HG03064 (cell line): Measurements from ENCODE around the gene DOK1.

ENCODE experiments used
- ATAC-seq: cut with Tn5 transposase; IDR thresholded peaks from one replicate; pipeline ENCODE4 v1.9.1; 2021; ENCODE audit warnings: low read depth; ENCODE audit not compliant: unreplicated experiment

DOK1 gene

GRCh38 chr2:74524955-74525716 is 29.4 kb upstream of the DOK1 start:
- no peak for ATAC-seq

GRCh38 chr2:74525717-74526648 is 28.5 kb upstream of the DOK1 start, which contains the start of gene DQX1:
TSS of gene DQX1 (minus strand) at chr2:74526231. CDS start at chr2:74525729, 502 bp downstream.
- no peak for ATAC-seq

- no peak for ATAC-seq
Measured at GRCh38 chr2:74526649-74527230, 27.8 kb upstream of the DOK1 start.

- no peak for ATAC-seq
Measured at GRCh38 chr2:74527741-74528140, 26.8 kb upstream of the DOK1 start.

- peak; percentile 7 for ATAC-seq
Measured at GRCh38 chr2:74528600-74529356, 25.7 kb upstream of the DOK1 start.

- ATAC-seq, result peak; percentile 76
Measured at GRCh38 chr2:74529357-74530238, 24.9 kb upstream of the DOK1 start, which contains the start of the genes AUP1 and HTRA2. TSS of gene AUP1 (minus strand) at chr2:74529706. CDS start at chr2:74529629, 77 bp downstream. TSS of gene HTRA2 (plus strand) at chr2:74529933. CDS start at chr2:74530007, 74 bp downstream.

GRCh38 chr2:74530239-74531187 is 24.0 kb upstream of the DOK1 start:
- no peak for ATAC-seq

GRCh38 chr2:74531666-74532065 is 22.9 kb upstream of the DOK1 start:
- ATAC-seq, result no peak

- no peak for ATAC-seq
Measured at GRCh38 chr2:74532222-74532621, 22.3 kb upstream of the DOK1 start.

GRCh38 chr2:74533464-74533863 is 21.1 kb upstream of the DOK1 start:
- no peak for ATAC-seq

GRCh38 chr2:74534411-74534810 is 20.1 kb upstream of the DOK1 start:
- ATAC-seq, result no peak

- ATAC-seq, result no peak
Measured at GRCh38 chr2:74535440-74535965, 19.0 kb upstream of the DOK1 start.

GRCh38 chr2:74536166-74536950 is 18.2 kb upstream of the DOK1 start:
- no peak for ATAC-seq

- ATAC-seq, result no peak
Measured at GRCh38 chr2:74537140-74537539, 17.4 kb upstream of the DOK1 start.

- no peak for ATAC-seq
Measured at GRCh38 chr2:74538881-74539339, 15.6 kb upstream of the DOK1 start.

- no peak for ATAC-seq
Measured at GRCh38 chr2:74540291-74540690, 14.2 kb upstream of the DOK1 start.

- ATAC-seq, result no peak
Measured at GRCh38 chr2:74542978-74543377, 11.5 kb upstream of the DOK1 start.
